Measurements from ENCODE around the gene MBNL2. TPM values are rescaled to one million over a fixed set of nuclear protein-coding genes. Genes with fewer than 3 reads are reported as not detected.
A peak's percentile ranks its signal among the peaks of the same experiment; 100 is the strongest.

MBNL2 gene
- total and polyA plus RNA-seq, 8 donors = 75.9 to 105 (median 90.5) TPM

DNA sequence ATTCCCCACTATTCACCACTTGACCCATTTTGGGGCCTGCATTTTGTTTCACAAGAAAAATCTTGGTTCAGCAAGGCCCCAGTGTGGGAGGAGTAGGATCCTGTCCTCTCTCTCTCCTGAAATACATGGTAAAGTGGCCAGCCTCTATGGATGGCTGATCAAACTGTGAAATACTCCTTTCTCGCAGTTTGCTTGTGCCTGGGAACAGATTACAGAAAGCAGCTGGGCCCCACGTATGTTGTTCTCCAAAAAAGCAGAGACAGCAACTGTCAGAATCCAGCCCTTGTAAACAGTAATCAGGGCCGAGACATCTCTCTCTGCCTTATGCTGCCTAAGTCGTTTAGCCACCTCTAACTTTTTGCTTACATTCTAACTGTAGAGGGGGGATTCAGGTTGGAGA, 150.8 kb downstream of the MBNL2 start:
- DNase-seq (peak in 1 of 4 donors; percentile 19), ATAC-seq (no peak)
- Histone ChIP-seq H3K4me1 (peaks cover 11 to 17% of the 10 kb centered on the region in 2 donors), H3K4me3 (no peak overlapping the region), H3K36me3 (peaks cover 0 to 10% of the 10 kb centered on the region in 2 donors), H3K27me3 (no peaks in the 10 kb centered on the region), H3K27ac (no peak overlapping the region), H3K9me3 (no peaks in the 10 kb centered on the region)
- intact Hi-C loops (cut with DNase I) = no loop called here
- no peak for TF ChIP-seq CTCF (IDR thresholded peaks at IDR 0.05)

DNA sequence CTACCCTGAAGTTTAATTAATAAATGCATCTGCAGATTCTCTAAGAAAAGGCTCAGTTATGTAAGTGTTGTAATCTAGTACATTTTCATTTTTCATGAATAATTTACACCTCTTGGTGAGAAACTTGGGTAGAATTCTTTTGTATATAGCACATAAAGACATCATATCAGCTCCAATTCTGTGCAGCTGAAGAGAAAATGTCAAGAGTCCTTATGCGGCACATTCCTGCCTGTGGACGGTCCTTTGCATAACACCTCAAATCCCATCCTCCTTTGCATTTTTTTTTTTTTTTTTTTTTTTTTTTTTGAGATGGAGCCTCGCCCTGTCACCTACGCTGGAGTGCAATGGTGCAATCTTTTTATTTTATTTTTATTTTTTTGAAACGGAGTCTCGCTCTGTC, 151.7 kb downstream of the MBNL2 start:
- Histone ChIP-seq H3K36me3 (peaks cover 0 to 10% of the 10 kb centered on the region in 2 donors), H3K4me3 (no peak overlapping the region), H3K27ac (no peak overlapping the region), H3K4me1 (peaks cover 10 to 13% of the 10 kb centered on the region in 2 donors), H3K27me3 (no peaks in the 10 kb centered on the region), H3K9me3 (no peaks in the 10 kb centered on the region)
- DNase-seq = no peak
- no peak for TF ChIP-seq CTCF (IDR thresholded peaks at IDR 0.05)
- peak; percentile 47 for ATAC-seq
- intact Hi-C loops (cut with DNase I) = no loop called here

- peaks cover 0 to 10% of the 10 kb centered on the region in 2 donors for H3K36me3 ChIP-seq
- no peaks in the 10 kb centered on the region for H3K9me3 ChIP-seq
- H3K27me3 ChIP-seq = no peaks in the 10 kb centered on the region
- intact Hi-C loops (cut with DNase I) = no loop called here
- no peak for DNase-seq
- H3K4me1 ChIP-seq = no peaks in the 10 kb centered on the region
- TF ChIP-seq CTCF (IDR thresholded peaks at IDR 0.05) = no peak
- H3K4me3 ChIP-seq = no peak overlapping the region
- no peak overlapping the region for H3K27ac ChIP-seq
- no peak for ATAC-seq
These were observed 154.8 kb downstream of the MBNL2 start for GRCh38 chr13:97376981-97377380.

DNA sequence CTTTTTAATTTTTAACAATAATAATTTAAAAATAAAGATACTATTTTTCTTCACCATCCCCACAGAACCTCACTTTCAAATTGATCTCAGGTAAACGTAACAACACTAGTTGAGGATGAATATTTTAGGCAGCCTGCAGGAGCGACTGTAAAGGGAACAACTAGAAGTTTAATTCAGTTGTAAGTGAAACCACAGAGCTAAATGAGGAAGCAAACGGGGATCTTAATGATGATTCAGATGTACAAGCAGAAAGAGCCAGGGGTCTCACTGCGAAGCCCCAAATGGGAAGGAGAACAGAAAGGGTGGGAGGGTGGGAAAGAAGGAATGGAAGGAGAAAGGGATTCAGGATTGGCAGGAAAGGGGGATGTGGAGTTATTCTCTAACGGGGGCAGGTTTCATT, 157.3 kb downstream of the MBNL2 start:
- H3K27ac ChIP-seq = no peak overlapping the region
- intact Hi-C loops (cut with DNase I) = no loop called here
- H3K9me3 ChIP-seq = no peaks in the 10 kb centered on the region
- no peak for ATAC-seq
- DNase-seq = no peak
- no peak for TF ChIP-seq CTCF (IDR thresholded peaks at IDR 0.05)
- peaks cover 0 to 10% of the 10 kb centered on the region in 2 donors for H3K36me3 ChIP-seq
- peaks cover 0 to 3% of the 10 kb centered on the region in 2 donors for H3K4me1 ChIP-seq
- H3K4me3 ChIP-seq = no peak overlapping the region
- H3K27me3 ChIP-seq = no peaks in the 10 kb centered on the region

GRCh38 chr13:97380696-97381095, 158.6 kb downstream of the MBNL2 start:
- no peak for ATAC-seq
- intact Hi-C loops (cut with DNase I) = no loop called here
- Histone ChIP-seq H3K4me1 (peaks cover 0 to 13% of the 10 kb centered on the region in 2 donors), H3K4me3 (no peak overlapping the region), H3K27ac (no peak overlapping the region), H3K36me3 (peaks cover 0 to 4% of the 10 kb centered on the region in 2 donors), H3K27me3 (no peaks in the 10 kb centered on the region), H3K9me3 (no peaks in the 10 kb centered on the region)
- no peak for TF ChIP-seq CTCF (IDR thresholded peaks at IDR 0.05)
- no peak for DNase-seq
